Panc1 (cell line): ENCODE results near the gene MSX1.

ENCODE experiments used
- CTCF ChIP-seq: fragments of 450-650 bp; IDR thresholded peaks from 2 replicates; pipeline ENCODE4 v1.5.1; 2017; ENCODE audit warnings: mild to moderate bottlenecking
- POLR2AphosphoS5 ChIP-seq: IDR thresholded peaks from 2 replicates; pipeline ENCODE4 v1.6.1; 2012; ENCODE audit warnings: mild to moderate bottlenecking, low read depth, low read length, moderate library complexity
- REST ChIP-seq, 2 experiments: IDR thresholded peaks; 2 replicates each; pipeline ENCODE4 v1.6.1; 2011 to 2012; ENCODE audit warnings: low read depth in 2 of 2, control low read depth in 1 of 2, low read length in 1 of 2, mild to moderate bottlenecking in 1 of 2, moderate library complexity in 1 of 2; ENCODE audit not compliant: insufficient read depth in 1 of 2
- TCF7L2 ChIP-seq: IDR thresholded peaks from 2 replicates; pipeline ENCODE4 v1.6.1; 2011; ENCODE audit warnings: mild to moderate bottlenecking, low read depth, low read length, inconsistent platforms

GRCh38 chr4:4866866-4867374 lies 7.5 kb downstream of the MSX1 start:
- TF ChIP-seq REST (IDR thresholded peaks at IDR 0.05; ENCODE audit: insufficient read depth in 1 of 2, low read depth in 2 of 2, low read length in 1 of 2) (no peak), POLR2AphosphoS5 (no peak), CTCF (no peak), TCF7L2 (no peak)
